Sigmoid colon (tissue), 4 donors: ENCODE measurements around the gene ZCCHC17.

ENCODE experiments used
- CTCF ChIP-seq, 4 experiments: fragments of 450-650 bp in 3 of 4; fragments of 200-600 bp in 1 of 4; IDR thresholded peaks; one replicate each; pipeline ENCODE4 v1.5.1; 2016 to 2019; ENCODE audit warnings: antibody characterized with exemption in 4 of 4, mild to moderate bottlenecking in 3 of 4, moderate library complexity in 2 of 4
- EP300 ChIP-seq, 4 donors: sonication (generic); formaldehyde crosslinking; IDR thresholded peaks; one replicate each; pipeline ENCODE4 v1.6.1; 2017; ENCODE audit warnings: antibody characterized with exemption in 4 of 4
- POLR2A ChIP-seq, 2 donors: fragments of 450-650 bp; IDR thresholded peaks; one replicate each; pipeline ENCODE4 v1.6.1; 2016; ENCODE audit warnings: antibody characterized with exemption in 2 of 2, mild to moderate bottlenecking in 2 of 2, moderate library complexity in 2 of 2

DNA sequence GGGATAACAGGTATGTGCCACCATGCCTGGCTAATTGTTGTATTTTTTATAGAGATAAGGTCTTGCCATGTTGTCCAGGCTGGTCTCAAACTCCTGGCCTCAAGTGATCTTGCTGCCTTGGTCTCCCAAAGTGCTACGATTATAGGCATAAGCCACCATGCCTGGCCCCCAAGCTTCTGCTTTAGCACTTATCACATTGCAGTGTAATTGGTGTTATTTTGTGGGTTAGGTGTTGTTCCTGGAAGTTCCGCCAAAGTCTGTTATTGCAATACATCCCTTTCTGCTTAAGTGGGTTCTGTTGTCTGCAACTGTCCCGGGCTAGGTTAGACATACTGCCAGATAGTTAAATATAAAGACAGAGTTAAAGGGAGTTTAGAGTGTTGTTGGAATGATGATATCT, 3.4 kb downstream of the ZCCHC17 start:
- TF ChIP-seq EP300 (IDR thresholded peaks at IDR 0.05) (no peak), POLR2A (IDR thresholded peaks at IDR 0.05) (no peak), CTCF (IDR thresholded peaks at IDR 0.05) (no peak)
